ENCODE results near the gene ZNF567. TPM values are rescaled to one million over a fixed set of nuclear protein-coding genes. Genes with fewer than 3 reads are reported as not detected.
"Not testable (repeated sequence)": the region's sequence is repeated elsewhere in the genome, so short reads cannot be mapped to it uniquely, and the experiment has no call there.

Gene ZNF567
- total RNA-seq, 2 donors from 2014 or later, result 6.1 to 7.4 TPM

- H3K9me3 ChIP-seq (ENCODE audit: control insufficient read depth, low read length, poor library complexity, severe bottlenecking), result peaks cover 47% of the 10 kb centered on the region
- no peaks in the 10 kb centered on the region for H3K27me3 Mint-ChIP-seq
- H3K4me1 Mint-ChIP-seq, result no peaks in the 10 kb centered on the region
- H3K4me3 Mint-ChIP-seq, result no peak overlapping the region
- DNase-seq (no peak), ATAC-seq (no peak)
- peaks cover 10% of the 10 kb centered on the region for H3K36me3 Mint-ChIP-seq (ENCODE audit: low read depth)
- no peak overlapping the region for H3K27ac Mint-ChIP-seq
Measured at GRCh38 chr19:36709423-36709822, 22.0 kb downstream of the ZNF567 start.

DNA sequence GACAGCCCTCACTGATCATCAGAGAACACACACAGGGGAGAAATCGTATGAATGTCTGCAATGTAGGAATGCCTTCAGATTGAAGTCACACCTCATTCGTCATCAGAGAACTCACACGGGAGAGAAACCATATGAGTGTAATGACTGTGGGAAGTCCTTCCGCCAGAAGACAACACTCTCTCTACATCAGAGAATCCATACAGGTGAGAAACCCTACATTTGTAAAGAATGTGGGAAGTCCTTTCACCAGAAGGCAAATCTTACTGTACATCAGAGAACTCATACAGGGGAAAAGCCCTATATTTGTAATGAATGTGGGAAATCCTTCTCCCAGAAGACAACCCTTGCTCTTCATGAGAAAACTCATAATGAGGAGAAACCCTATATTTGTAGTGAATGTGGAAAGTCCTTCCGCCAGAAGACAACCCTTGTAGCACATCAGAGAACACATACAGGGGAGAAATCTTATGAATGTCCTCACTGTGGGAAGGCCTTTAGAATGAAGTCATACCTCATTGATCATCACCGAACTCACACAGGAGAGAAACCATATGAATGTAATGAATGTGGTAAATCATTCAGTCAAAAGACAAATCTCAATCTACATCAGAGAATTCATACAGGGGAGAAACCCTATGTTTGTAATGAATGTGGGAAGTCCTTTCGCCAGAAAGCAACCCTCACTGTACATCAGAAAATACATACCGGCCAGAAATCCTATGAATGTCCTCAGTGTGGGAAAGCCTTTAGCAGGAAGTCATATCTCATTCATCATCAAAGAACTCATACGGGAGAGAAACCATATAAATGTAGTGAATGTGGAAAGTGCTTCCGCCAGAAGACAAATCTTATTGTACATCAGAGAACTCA lies 32.5 kb downstream of the ZNF567 start:
- no peak overlapping the region for H3K4me3 Mint-ChIP-seq
- no peak overlapping the region for H3K27ac Mint-ChIP-seq
- H3K27me3 Mint-ChIP-seq, result no peaks in the 10 kb centered on the region
- DNase-seq (no peak), ATAC-seq (no peak)
- peaks cover 62% of the 10 kb centered on the region for H3K9me3 ChIP-seq (ENCODE audit: control insufficient read depth, low read length, poor library complexity, severe bottlenecking)
- H3K4me1 Mint-ChIP-seq, result no peaks in the 10 kb centered on the region
- H3K36me3 Mint-ChIP-seq (ENCODE audit: low read depth), result peaks cover 12% of the 10 kb centered on the region

GRCh38 chr19:36736166-36736565 lies 48.8 kb downstream of the ZNF567 start:
- H3K9me3 ChIP-seq (ENCODE audit: control insufficient read depth, low read length, poor library complexity, severe bottlenecking), result peaks cover 42% of the 10 kb centered on the region
- H3K36me3 Mint-ChIP-seq (ENCODE audit: low read depth); ATAC-seq; DNase-seq; H3K27me3 Mint-ChIP-seq; H3K4me3 Mint-ChIP-seq; H3K4me1 Mint-ChIP-seq; H3K27ac Mint-ChIP-seq: not testable (repeated sequence)

- Mint-ChIP-seq H3K36me3 (ENCODE audit: low read depth) (peaks cover 2% of the 10 kb centered on the region), H3K4me3 (no peak overlapping the region), H3K4me1 (no peaks in the 10 kb centered on the region), H3K27me3 (no peaks in the 10 kb centered on the region), H3K27ac (no peak overlapping the region)
- ATAC-seq (no peak), DNase-seq (no peak)
- peaks cover 43% of the 10 kb centered on the region for H3K9me3 ChIP-seq (ENCODE audit: control insufficient read depth, low read length, poor library complexity, severe bottlenecking)
Measured at GRCh38 chr19:36745870-36746269, 58.5 kb downstream of the ZNF567 start.

DNA sequence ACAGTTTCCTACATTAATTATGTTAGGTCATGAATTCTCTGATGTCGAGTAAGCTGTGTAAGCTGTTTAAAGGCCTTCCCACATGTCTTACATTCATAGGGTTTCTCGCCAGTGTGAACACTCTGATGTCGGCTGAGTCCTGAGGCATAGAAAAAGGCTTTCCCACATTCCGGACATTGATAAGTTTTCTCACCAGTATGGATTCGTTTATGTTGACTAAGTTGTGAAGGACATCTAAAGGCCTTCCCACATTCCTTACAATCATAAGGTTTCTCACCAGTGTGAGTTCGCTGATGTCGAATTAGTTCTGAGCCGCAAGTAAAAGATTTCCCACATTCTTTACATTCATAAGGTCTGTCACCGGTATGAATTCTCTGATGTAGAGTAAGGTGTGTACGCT lies 60.3 kb downstream of the ZNF567 start:
- H3K9me3 ChIP-seq (ENCODE audit: control insufficient read depth, low read length, poor library complexity, severe bottlenecking), result peaks cover 53% of the 10 kb centered on the region
- no peak overlapping the region for H3K27ac Mint-ChIP-seq
- peaks cover 4% of the 10 kb centered on the region for H3K36me3 Mint-ChIP-seq (ENCODE audit: low read depth)
- no peak for DNase-seq
- no peaks in the 10 kb centered on the region for H3K4me1 Mint-ChIP-seq
- no peak overlapping the region for H3K4me3 Mint-ChIP-seq
- H3K27me3 Mint-ChIP-seq, result no peaks in the 10 kb centered on the region
- no peak for ATAC-seq

- Mint-ChIP-seq H3K4me1 (no peaks in the 10 kb centered on the region), H3K36me3 (ENCODE audit: low read depth) (peaks cover 5% of the 10 kb centered on the region), H3K4me3 (no peak overlapping the region), H3K27ac (no peak overlapping the region), H3K27me3 (no peaks in the 10 kb centered on the region)
- H3K9me3 ChIP-seq (ENCODE audit: control insufficient read depth, low read length, poor library complexity, severe bottlenecking), result peaks cover 53% of the 10 kb centered on the region
- no peak for ATAC-seq
- no peak for DNase-seq
Measured at GRCh38 chr19:36748431-36749275, 61.2 kb downstream of the ZNF567 start.

- not testable (repeated sequence) for DNase-seq; ATAC-seq; H3K4me1 Mint-ChIP-seq; H3K4me3 Mint-ChIP-seq; H3K27ac Mint-ChIP-seq; H3K27me3 Mint-ChIP-seq; H3K36me3 Mint-ChIP-seq (ENCODE audit: low read depth)
- peaks cover 50% of the 10 kb centered on the region for H3K9me3 ChIP-seq (ENCODE audit: control insufficient read depth, low read length, poor library complexity, severe bottlenecking)
Measured at GRCh38 chr19:36749613-36750012, 62.2 kb downstream of the ZNF567 start.

- H3K27me3 Mint-ChIP-seq, result no peaks in the 10 kb centered on the region
- H3K27ac Mint-ChIP-seq, result no peak overlapping the region
- no peaks in the 10 kb centered on the region for H3K4me1 Mint-ChIP-seq
- H3K36me3 Mint-ChIP-seq (ENCODE audit: low read depth), result peaks cover 7% of the 10 kb centered on the region
- DNase-seq, result no peak
- H3K9me3 ChIP-seq (ENCODE audit: control insufficient read depth, low read length, poor library complexity, severe bottlenecking), result peaks cover 50% of the 10 kb centered on the region
- no peak overlapping the region for H3K4me3 Mint-ChIP-seq
- ATAC-seq, result no peak
Measured at GRCh38 chr19:36750066-36750691, 62.8 kb downstream of the ZNF567 start.

Other genes starting within 250 kb of the ZNF567 start
- gene ZNF566, start 198.1 kb upstream of the ZNF567 start, total RNA-seq, result 1 to 10 TPM; 7.8 to 8.5 TPM
- 1 to 10 TPM; 4.6 to 5.4 TPM for gene ZNF260, start 159.3 kb upstream of the ZNF567 start, total RNA-seq
- gene ZNF529, start 114.3 kb upstream of the ZNF567 start, total RNA-seq, result 10 to 100 TPM; 25.9 to 30.6 TPM
- 1 to 10 TPM; 6.4 to 7.0 TPM for gene ZNF382, start 82.3 kb upstream of the ZNF567 start, total RNA-seq
- gene ZNF461, start 20.8 kb upstream of the ZNF567 start, total RNA-seq, result 10 to 100 TPM in 1 of 2 donors, 1 to 10 TPM in 1; 9.0 to 11.1 TPM
- 1 to 10 TPM; 2.0 to 2.4 TPM for gene ZNF850, start 85.2 kb downstream of the ZNF567 start, total RNA-seq
- 1 to 10 TPM; 2.6 to 4.5 TPM for gene ZNF790, start 150.8 kb downstream of the ZNF567 start, total RNA-seq
- gene ZNF345, start 163.3 kb downstream of the ZNF567 start, total RNA-seq, result 1 to 10 TPM; 8.2 to 8.4 TPM
- gene ZNF829, start 228.7 kb downstream of the ZNF567 start, total RNA-seq, result 1 to 10 TPM; 3.9 TPM
- gene ZNF568, start 228.7 kb downstream of the ZNF567 start, total RNA-seq, result 1 to 10 TPM; 6.3 to 7.3 TPM